Right lobe of liver (tissue), 4 donors: Measurements from ENCODE around the gene GPR160.

Experiments used
- POLR2A ChIP-seq: fragments of 450-650 bp; IDR thresholded peaks from one replicate; pipeline ENCODE4 v1.6.1; 2017; ENCODE audit warnings: antibody characterized with exemption, mild to moderate bottlenecking
- TF ChIP-seq, protein P1 (sequence below), 4 donors: fragments of 200-600 bp in 3 of 4; fragments of 450-650 bp in 1 of 4; IDR thresholded peaks; one replicate each; pipeline versions ENCODE4 v1.5.1 to v1.8.0; 2016 to 2022; ENCODE audit warnings: antibody characterized with exemption in 4 of 4, mild to moderate bottlenecking in 2 of 4
- donor health status: DM: no; HTN: no; CAD: no.
- donor health status: DM: no; HTN: no; CAD: no.
- donor health status: DM: no; HTN: yes; CAD: no.

DNA sequence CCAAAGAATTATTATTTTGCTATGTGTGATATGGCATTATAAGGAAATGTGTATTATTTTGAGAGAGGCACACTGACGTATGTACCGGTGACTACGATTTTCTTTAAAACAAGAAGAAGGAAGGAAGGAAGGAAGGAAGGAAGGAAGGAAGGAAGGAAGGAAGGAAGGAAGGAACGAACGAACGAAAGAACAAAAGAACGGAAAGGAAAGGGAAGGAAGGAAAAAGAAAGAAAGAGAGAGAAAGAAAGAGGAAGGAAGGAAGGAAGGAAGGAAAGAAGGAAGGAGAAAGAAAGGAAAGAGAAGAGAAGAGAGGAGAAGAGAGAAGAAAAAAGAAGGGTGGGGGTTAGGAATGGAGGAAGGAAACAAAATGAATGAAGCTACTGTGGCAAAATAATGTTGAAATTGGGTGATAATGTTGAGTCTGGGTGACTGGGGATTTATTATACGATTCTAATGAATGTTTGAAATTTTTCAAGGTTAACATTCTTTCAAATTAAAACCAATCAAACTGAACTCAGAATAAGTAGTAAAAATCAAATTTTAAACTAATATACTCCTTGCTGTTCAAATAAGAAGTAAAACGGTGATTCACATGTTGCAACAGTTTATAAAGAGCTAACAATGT lies 73.5 kb downstream of the GPR160 start:
- TF ChIP-seq, protein P1, sequence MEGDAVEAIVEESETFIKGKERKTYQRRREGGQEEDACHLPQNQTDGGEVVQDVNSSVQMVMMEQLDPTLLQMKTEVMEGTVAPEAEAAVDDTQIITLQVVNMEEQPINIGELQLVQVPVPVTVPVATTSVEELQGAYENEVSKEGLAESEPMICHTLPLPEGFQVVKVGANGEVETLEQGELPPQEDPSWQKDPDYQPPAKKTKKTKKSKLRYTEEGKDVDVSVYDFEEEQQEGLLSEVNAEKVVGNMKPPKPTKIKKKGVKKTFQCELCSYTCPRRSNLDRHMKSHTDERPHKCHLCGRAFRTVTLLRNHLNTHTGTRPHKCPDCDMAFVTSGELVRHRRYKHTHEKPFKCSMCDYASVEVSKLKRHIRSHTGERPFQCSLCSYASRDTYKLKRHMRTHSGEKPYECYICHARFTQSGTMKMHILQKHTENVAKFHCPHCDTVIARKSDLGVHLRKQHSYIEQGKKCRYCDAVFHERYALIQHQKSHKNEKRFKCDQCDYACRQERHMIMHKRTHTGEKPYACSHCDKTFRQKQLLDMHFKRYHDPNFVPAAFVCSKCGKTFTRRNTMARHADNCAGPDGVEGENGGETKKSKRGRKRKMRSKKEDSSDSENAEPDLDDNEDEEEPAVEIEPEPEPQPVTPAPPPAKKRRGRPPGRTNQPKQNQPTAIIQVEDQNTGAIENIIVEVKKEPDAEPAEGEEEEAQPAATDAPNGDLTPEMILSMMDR (IDR thresholded peaks at IDR 0.05): no peak
- no peak for TF ChIP-seq POLR2A
